Vagina (tissue), 2 donors: ENCODE measurements around the gene NFXL1. TPM values are rescaled to one million over a fixed set of nuclear protein-coding genes. Genes with fewer than 3 reads are reported as not detected.
A peak's percentile ranks its signal among the peaks of the same experiment; 100 is the strongest.

Experiments
- DNase-seq, 2 donors: peaks; one replicate each; pipeline ENCODE4 v3.0.0-alpha.2; 2017; ENCODE audit errors: extremely low spot score in 2 of 2
- H3K27ac ChIP-seq: fragments of 200-600 bp; sonication (generic); one replicate; pipeline ENCODE4 v1.5.1; 2019
- H3K27me3 ChIP-seq: fragments of 200-600 bp; sonication (generic); one replicate; pipeline ENCODE4 v1.5.1; 2019
- H3K36me3 ChIP-seq, 2 donors: fragments of 200-600 bp; sonication (generic); one replicate each; pipeline ENCODE4 v1.5.1; 2017 to 2019
- H3K4me1 ChIP-seq: fragments of 200-600 bp; sonication (generic); one replicate; pipeline ENCODE4 v1.5.1; 2019
- H3K4me3 ChIP-seq, 2 donors: fragments of 200-600 bp; sonication (generic); 1 replicate in 1 of 2; 2 replicates in 1 of 2; pipeline ENCODE4 v1.5.1; 2016 to 2019
- H3K9me3 ChIP-seq: fragments of 200-600 bp; sonication (generic); one replicate; pipeline ENCODE4 v1.5.1; 2019
- CTCF ChIP-seq, 3 experiments: fragments of 450-650 bp in 2 of 3; fragments of 200-600 bp in 1 of 3; sonication (generic) in 1 of 3; IDR thresholded peaks; one replicate each; pipeline ENCODE4 v1.5.1; 2017 to 2019; ENCODE audit warnings: antibody characterized with exemption in 3 of 3, mild to moderate bottlenecking in 2 of 3, moderate library complexity in 2 of 3
- POLR2A ChIP-seq, 2 donors: fragments of 450-650 bp; IDR thresholded peaks; one replicate each; pipeline ENCODE4 v1.6.1; 2017; ENCODE audit warnings: antibody characterized with exemption in 2 of 2, mild to moderate bottlenecking in 2 of 2, moderate library complexity in 2 of 2
- POLR2AphosphoS5 ChIP-seq, 2 donors: sonication (generic); formaldehyde crosslinking; IDR thresholded peaks; one replicate each; pipeline ENCODE4 v1.9.0; 2017; ENCODE audit warnings: antibody characterized with exemption in 2 of 2, mild to moderate bottlenecking in 2 of 2, low read depth in 1 of 2; ENCODE audit not compliant: insufficient read depth in 1 of 2
- intact Hi-C: fragments of 100-400 bp; cut with DNase I; formaldehyde crosslinking; loops from one replicate; pipeline ENCODE4 v1.15.1; 2023
- total RNA-seq: library from RNA; depleted of rRNA; stranded (reverse); fragments of >200 nt; gene quantifications from one replicate; pipeline ENCODE4 v1.2.3, GENCODE V29; 2016

The NFXL1 gene
- total RNA-seq, 1 donor from 2014 or later: 36.6 TPM

GRCh38 chr4:47942081-47942819 lies 27.9 kb upstream of the NFXL1 start:
- no peak overlapping the region for H3K27ac ChIP-seq
- H3K4me1 ChIP-seq: no peaks in the 10 kb centered on the region
- no peaks in the 10 kb centered on the region for H3K27me3 ChIP-seq
- DNase-seq: no peak
- no peaks in the 10 kb centered on the region for H3K9me3 ChIP-seq
- H3K36me3 ChIP-seq: no peaks in the 10 kb centered on the region
- no peak overlapping the region for H3K4me3 ChIP-seq
- intact Hi-C loops: no loop called here
- TF ChIP-seq CTCF (IDR thresholded peaks at IDR 0.05): no peak
- TF ChIP-seq POLR2AphosphoS5 (IDR thresholded peaks at IDR 0.05; ENCODE audit: insufficient read depth in 1 of 2, low read depth in 1 of 2): no peak
- no peak for TF ChIP-seq POLR2A (IDR thresholded peaks at IDR 0.05)

DNA sequence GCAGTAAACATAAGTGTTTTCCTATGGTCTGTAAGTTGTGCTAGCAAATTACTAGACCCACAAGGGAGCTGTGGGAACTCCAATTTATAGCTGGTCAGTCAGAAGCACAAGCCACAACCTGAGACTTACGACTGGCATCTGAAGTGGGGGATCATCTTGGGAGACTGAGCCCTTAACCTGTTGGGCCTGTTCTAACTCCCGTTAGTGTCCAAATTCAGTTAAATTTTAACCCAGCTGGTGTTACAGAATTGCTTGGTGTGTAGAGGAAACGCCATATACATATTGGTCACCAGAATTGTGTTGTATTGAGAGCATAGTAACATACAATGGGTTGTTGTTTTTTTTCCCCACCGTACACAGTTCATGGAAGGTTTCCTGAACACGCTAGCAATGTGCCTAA lies 25.1 kb upstream of the NFXL1 start:
- Histone ChIP-seq H3K9me3 (no peaks in the 10 kb centered on the region), H3K36me3 (no peaks in the 10 kb centered on the region), H3K4me3 (no peak overlapping the region), H3K4me1 (no peaks in the 10 kb centered on the region), H3K27me3 (no peaks in the 10 kb centered on the region), H3K27ac (no peak overlapping the region)
- intact Hi-C loops: no loop called here
- TF ChIP-seq POLR2AphosphoS5 (IDR thresholded peaks at IDR 0.05; ENCODE audit: insufficient read depth in 1 of 2, low read depth in 1 of 2): no peak
- no peak for TF ChIP-seq POLR2A (IDR thresholded peaks at IDR 0.05)
- TF ChIP-seq CTCF (IDR thresholded peaks at IDR 0.05): no peak
- DNase-seq: no peak

- Histone ChIP-seq H3K36me3 (no peaks in the 10 kb centered on the region), H3K9me3 (no peaks in the 10 kb centered on the region), H3K4me3 (no peak overlapping the region), H3K4me1 (no peaks in the 10 kb centered on the region), H3K27ac (no peak overlapping the region), H3K27me3 (no peaks in the 10 kb centered on the region)
- TF ChIP-seq POLR2A (IDR thresholded peaks at IDR 0.05) (no peak), POLR2AphosphoS5 (IDR thresholded peaks at IDR 0.05; ENCODE audit: insufficient read depth in 1 of 2, low read depth in 1 of 2) (no peak), CTCF (IDR thresholded peaks at IDR 0.05) (no peak)
- intact Hi-C loops: no loop called here
- DNase-seq: no peak
These were observed 22.0 kb upstream of the NFXL1 start for GRCh38 chr4:47936336-47936735.

- no peak overlapping the region for H3K4me3 ChIP-seq
- no peak for DNase-seq
- no peak for TF ChIP-seq POLR2A (IDR thresholded peaks at IDR 0.05)
- peak in 2 of 3 experiments; percentile 51 to 59 for TF ChIP-seq CTCF (IDR thresholded peaks at IDR 0.05)
- H3K27me3 ChIP-seq: no peaks in the 10 kb centered on the region
- H3K27ac ChIP-seq: no peak overlapping the region
- no peaks in the 10 kb centered on the region for H3K4me1 ChIP-seq
- intact Hi-C loops: loop anchor here (5.0 kb wide), 1 partner anchor 267 kb away; no protein-coding TSS in a partner anchor
- H3K36me3 ChIP-seq: no peaks in the 10 kb centered on the region
- H3K9me3 ChIP-seq: no peaks in the 10 kb centered on the region
These were observed 19.5 kb upstream of the NFXL1 start for GRCh38 chr4:47933840-47934239.
